Measurements from ENCODE around the gene NCAPD3.
"Not testable (repeated sequence)": the region's sequence is repeated elsewhere in the genome, so short reads cannot be mapped to it uniquely, and the experiment has no call there.

NCAPD3 gene

DNA sequence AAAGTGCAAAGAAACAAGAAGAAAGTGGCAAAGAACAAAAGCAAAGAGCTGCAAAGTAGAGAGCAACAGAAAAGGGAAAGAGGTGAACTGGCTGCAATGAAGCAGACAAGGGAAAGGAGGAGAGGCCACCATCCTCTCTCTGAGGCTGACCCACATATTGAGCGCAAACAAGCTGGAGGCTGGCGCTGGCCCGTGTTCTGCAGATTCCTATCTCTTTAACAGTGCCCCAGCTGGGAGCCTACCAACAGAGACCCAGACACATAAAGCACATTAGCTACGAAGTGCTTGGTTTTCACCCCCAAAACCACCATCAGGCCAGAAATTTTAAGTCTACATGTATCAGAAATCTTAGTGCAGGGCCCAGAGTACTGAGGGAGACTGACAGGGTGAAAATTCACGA is 17.6 kb downstream of the NCAPD3 start:
- Histone ChIP-seq H3K9me3 (ENCODE audit: control insufficient read depth, insufficient read depth, low read length) (no peaks in the 10 kb centered on the region), H3K9ac (ENCODE audit: low read depth, low read length) (no peak overlapping the region), H3K4me1 (ENCODE audit: control insufficient read depth, insufficient read depth, low read length) (no peaks in the 10 kb centered on the region), H3K4me3 (ENCODE audit: low read depth, low read length) (no peak overlapping the region), H3K36me3 (ENCODE audit: control insufficient read depth, insufficient read depth, low read length) (peaks cover 31% of the 10 kb centered on the region), H3K27me3 (ENCODE audit: control insufficient read depth, insufficient read depth, low read length) (no peaks in the 10 kb centered on the region)

- H3K36me3 ChIP-seq (ENCODE audit: control insufficient read depth, insufficient read depth, low read length) = peaks cover 31% of the 10 kb centered on the region
- H3K4me1 ChIP-seq (ENCODE audit: control insufficient read depth, insufficient read depth, low read length) = no peaks in the 10 kb centered on the region
- no peak overlapping the region for H3K9ac ChIP-seq (ENCODE audit: low read depth, low read length)
- H3K4me3 ChIP-seq (ENCODE audit: low read depth, low read length) = no peak overlapping the region
- H3K27me3 ChIP-seq (ENCODE audit: control insufficient read depth, insufficient read depth, low read length) = no peaks in the 10 kb centered on the region
- H3K9me3 ChIP-seq (ENCODE audit: control insufficient read depth, insufficient read depth, low read length) = no peaks in the 10 kb centered on the region
Measured at GRCh38 chr11:134205729-134206128, 18.0 kb downstream of the NCAPD3 start.

GRCh38 chr11:134202661-134203060 is 21.1 kb downstream of the NCAPD3 start:
- no peaks in the 10 kb centered on the region for H3K4me1 ChIP-seq (ENCODE audit: control insufficient read depth, insufficient read depth, low read length)
- no peaks in the 10 kb centered on the region for H3K27me3 ChIP-seq (ENCODE audit: control insufficient read depth, insufficient read depth, low read length)
- H3K36me3 ChIP-seq (ENCODE audit: control insufficient read depth, insufficient read depth, low read length) = peaks cover 20% of the 10 kb centered on the region
- H3K4me3 ChIP-seq (ENCODE audit: low read depth, low read length) = no peak overlapping the region
- no peaks in the 10 kb centered on the region for H3K9me3 ChIP-seq (ENCODE audit: control insufficient read depth, insufficient read depth, low read length)
- no peak overlapping the region for H3K9ac ChIP-seq (ENCODE audit: low read depth, low read length)

DNA sequence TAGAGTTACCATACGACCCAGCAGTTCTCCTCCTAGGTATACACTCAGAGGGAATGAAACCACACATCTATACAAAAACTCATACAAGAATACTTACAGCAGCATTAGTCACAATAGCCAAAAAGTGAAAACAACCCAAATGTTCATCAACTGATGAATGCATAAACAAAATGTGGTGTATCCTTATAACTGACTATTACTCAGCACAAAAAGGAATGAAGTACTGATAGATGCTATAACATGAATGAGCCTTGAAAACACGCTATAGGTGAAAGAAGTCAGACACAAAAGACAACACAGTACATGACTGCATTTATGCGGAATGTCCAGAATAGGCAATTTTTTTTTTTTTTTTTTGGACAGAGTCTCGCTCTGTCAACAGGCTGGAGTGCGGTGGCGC is 23.1 kb downstream of the NCAPD3 start:
- Histone ChIP-seq H3K27me3 (ENCODE audit: control insufficient read depth, insufficient read depth, low read length) (no peaks in the 10 kb centered on the region), H3K36me3 (ENCODE audit: control insufficient read depth, insufficient read depth, low read length) (peaks cover 8% of the 10 kb centered on the region), H3K9me3 (ENCODE audit: control insufficient read depth, insufficient read depth, low read length) (no peaks in the 10 kb centered on the region), H3K9ac (ENCODE audit: low read depth, low read length) (no peak overlapping the region), H3K4me3 (ENCODE audit: low read depth, low read length) (no peak overlapping the region), H3K4me1 (ENCODE audit: control insufficient read depth, insufficient read depth, low read length) (no peaks in the 10 kb centered on the region)

DNA sequence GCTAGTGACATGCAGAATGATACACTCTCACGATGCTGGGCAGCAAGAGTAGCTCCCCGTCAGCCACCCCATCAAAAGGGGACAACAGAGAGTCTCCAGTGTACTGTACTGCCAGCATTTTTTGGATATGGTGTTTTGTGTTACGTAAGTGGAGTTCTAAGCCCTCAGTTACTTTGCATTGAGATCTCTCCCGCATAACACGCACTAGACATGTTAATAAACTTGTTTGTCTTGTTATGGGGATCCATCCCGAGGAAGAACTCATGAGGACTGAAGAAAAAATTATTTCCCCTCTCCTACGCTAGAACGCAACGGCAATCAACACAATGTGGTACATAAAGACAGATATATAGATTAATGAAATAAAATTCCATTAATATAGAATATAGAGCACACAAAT is 24.2 kb downstream of the NCAPD3 start:
- Histone ChIP-seq H3K4me3 (ENCODE audit: low read depth, low read length) (no peak overlapping the region), H3K4me1 (ENCODE audit: control insufficient read depth, insufficient read depth, low read length) (no peaks in the 10 kb centered on the region), H3K9ac (ENCODE audit: low read depth, low read length) (no peak overlapping the region), H3K27me3 (ENCODE audit: control insufficient read depth, insufficient read depth, low read length) (no peaks in the 10 kb centered on the region), H3K36me3 (ENCODE audit: control insufficient read depth, insufficient read depth, low read length) (peaks cover 7% of the 10 kb centered on the region), H3K9me3 (ENCODE audit: control insufficient read depth, insufficient read depth, low read length) (no peaks in the 10 kb centered on the region)

DNA sequence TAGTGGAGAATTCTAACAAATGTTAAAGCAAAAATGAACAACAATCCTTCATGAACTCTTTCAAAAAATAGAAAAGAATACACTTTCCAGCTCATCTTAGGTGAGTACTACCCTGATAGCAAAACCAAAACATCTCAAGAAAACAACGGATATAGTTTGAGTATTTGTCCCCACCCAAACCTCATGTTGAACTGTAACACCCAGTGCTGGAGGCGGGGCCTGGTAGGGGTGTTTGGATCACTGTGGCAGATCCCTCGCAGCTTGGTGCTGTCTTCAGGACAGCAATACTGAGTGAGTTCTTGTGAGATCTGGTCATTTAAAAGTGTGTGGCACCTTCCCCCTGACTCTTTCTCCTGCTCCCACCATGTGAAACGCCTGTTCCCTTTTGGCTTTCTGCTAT is 27.0 kb downstream of the NCAPD3 start:
- Histone ChIP-seq H3K9ac (ENCODE audit: low read depth, low read length) (no peak overlapping the region), H3K27me3 (ENCODE audit: control insufficient read depth, insufficient read depth, low read length) (no peaks in the 10 kb centered on the region), H3K36me3 (ENCODE audit: control insufficient read depth, insufficient read depth, low read length) (peaks cover 16% of the 10 kb centered on the region), H3K9me3 (ENCODE audit: control insufficient read depth, insufficient read depth, low read length) (no peaks in the 10 kb centered on the region), H3K4me1 (ENCODE audit: control insufficient read depth, insufficient read depth, low read length) (no peaks in the 10 kb centered on the region), H3K4me3 (ENCODE audit: low read depth, low read length) (no peak overlapping the region)

GRCh38 chr11:134188092-134188491 is 35.7 kb downstream of the NCAPD3 start:
- not testable (repeated sequence) for H3K4me1 ChIP-seq (ENCODE audit: control insufficient read depth, insufficient read depth, low read length); H3K9me3 ChIP-seq (ENCODE audit: control insufficient read depth, insufficient read depth, low read length); H3K27me3 ChIP-seq (ENCODE audit: control insufficient read depth, insufficient read depth, low read length); H3K4me3 ChIP-seq (ENCODE audit: low read depth, low read length); H3K9ac ChIP-seq (ENCODE audit: low read depth, low read length)
- peaks cover 45% of the 10 kb centered on the region for H3K36me3 ChIP-seq (ENCODE audit: control insufficient read depth, insufficient read depth, low read length)

DNA sequence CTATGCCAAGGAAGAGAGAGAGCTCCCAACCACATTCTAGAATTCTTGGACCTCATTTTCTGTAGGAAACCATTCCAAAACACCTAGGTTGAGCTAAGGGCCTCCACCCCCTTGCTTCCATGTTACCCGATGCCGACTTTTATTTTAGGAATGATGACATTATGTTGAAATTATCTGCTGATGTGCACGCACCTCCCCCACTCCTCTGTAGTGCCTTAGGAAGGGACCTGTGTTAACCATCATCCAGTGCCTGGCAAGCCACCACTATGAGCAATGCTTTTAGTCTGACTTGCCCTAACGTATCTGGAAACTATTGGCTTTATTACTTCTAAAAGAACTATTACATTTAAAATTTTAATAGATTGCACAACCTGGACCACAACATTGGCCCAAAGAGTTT is 42.1 kb downstream of the NCAPD3 start:
- Histone ChIP-seq H3K4me1 (ENCODE audit: control insufficient read depth, insufficient read depth, low read length) (no peaks in the 10 kb centered on the region), H3K27me3 (ENCODE audit: control insufficient read depth, insufficient read depth, low read length) (no peaks in the 10 kb centered on the region), H3K4me3 (ENCODE audit: low read depth, low read length) (no peak overlapping the region), H3K36me3 (ENCODE audit: control insufficient read depth, insufficient read depth, low read length) (peaks cover 35% of the 10 kb centered on the region), H3K9me3 (ENCODE audit: control insufficient read depth, insufficient read depth, low read length) (no peaks in the 10 kb centered on the region), H3K9ac (ENCODE audit: low read depth, low read length) (no peak overlapping the region)

- Histone ChIP-seq H3K9ac (ENCODE audit: low read depth, low read length) (no peak overlapping the region), H3K4me1 (ENCODE audit: control insufficient read depth, insufficient read depth, low read length) (no peaks in the 10 kb centered on the region), H3K36me3 (ENCODE audit: control insufficient read depth, insufficient read depth, low read length) (peaks cover 45% of the 10 kb centered on the region)
Measured at GRCh38 chr11:134178032-134178674, 45.6 kb downstream of the NCAPD3 start.

GRCh38 chr11:134176284-134176683 is 47.5 kb downstream of the NCAPD3 start:
- Histone ChIP-seq H3K4me3 (ENCODE audit: low read depth, low read length) (no peak overlapping the region), H3K9ac (ENCODE audit: low read depth, low read length) (no peak overlapping the region), H3K4me1 (ENCODE audit: control insufficient read depth, insufficient read depth, low read length) (no peaks in the 10 kb centered on the region), H3K36me3 (ENCODE audit: control insufficient read depth, insufficient read depth, low read length) (peaks cover 61% of the 10 kb centered on the region), H3K27me3 (ENCODE audit: control insufficient read depth, insufficient read depth, low read length) (no peaks in the 10 kb centered on the region), H3K9me3 (ENCODE audit: control insufficient read depth, insufficient read depth, low read length) (peaks cover 10% of the 10 kb centered on the region)

More at GRCh38 chr11:134178032-134178674, 45.6 kb downstream of the NCAPD3 start:
- Histone ChIP-seq H3K27me3 (ENCODE audit: control insufficient read depth, insufficient read depth, low read length) (no peaks in the 10 kb centered on the region), H3K9me3 (ENCODE audit: control insufficient read depth, insufficient read depth, low read length) (no peaks in the 10 kb centered on the region), H3K4me3 (ENCODE audit: low read depth, low read length) (no peak overlapping the region)

DNA sequence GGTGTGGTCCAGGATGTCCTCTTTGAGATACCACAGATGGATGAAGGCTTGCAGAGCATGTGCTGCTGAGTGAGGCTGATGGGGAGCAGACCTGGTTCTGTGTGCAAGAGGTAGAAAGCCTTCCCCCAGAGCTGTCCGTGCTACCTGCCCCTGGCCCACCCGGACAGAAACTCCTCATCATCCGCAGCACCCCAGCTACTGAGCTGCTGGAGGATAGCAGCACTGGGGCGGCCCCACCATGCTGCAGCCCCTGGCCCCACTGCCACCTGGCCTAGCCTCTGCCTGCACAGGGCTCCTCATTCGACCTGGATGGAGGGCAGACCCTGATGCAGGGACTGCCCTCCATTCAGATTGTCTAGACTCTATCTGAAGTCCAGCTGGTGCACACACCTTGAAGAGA is 50.5 kb downstream of the NCAPD3 start:
- Histone ChIP-seq H3K36me3 (ENCODE audit: control insufficient read depth, insufficient read depth, low read length) (peaks cover 69% of the 10 kb centered on the region), H3K4me3 (ENCODE audit: low read depth, low read length) (no peak overlapping the region), H3K9ac (ENCODE audit: low read depth, low read length) (no peak overlapping the region), H3K27me3 (ENCODE audit: control insufficient read depth, insufficient read depth, low read length) (no peaks in the 10 kb centered on the region), H3K4me1 (ENCODE audit: control insufficient read depth, insufficient read depth, low read length) (no peaks in the 10 kb centered on the region), H3K9me3 (ENCODE audit: control insufficient read depth, insufficient read depth, low read length) (peaks cover 36% of the 10 kb centered on the region)

GRCh38 chr11:134171951-134172350 is 51.8 kb downstream of the NCAPD3 start:
- no peak overlapping the region for H3K4me3 ChIP-seq (ENCODE audit: low read depth, low read length)
- H3K27me3 ChIP-seq (ENCODE audit: control insufficient read depth, insufficient read depth, low read length) = no peaks in the 10 kb centered on the region
- peaks cover 75% of the 10 kb centered on the region for H3K36me3 ChIP-seq (ENCODE audit: control insufficient read depth, insufficient read depth, low read length)
- no peaks in the 10 kb centered on the region for H3K4me1 ChIP-seq (ENCODE audit: control insufficient read depth, insufficient read depth, low read length)
- H3K9me3 ChIP-seq (ENCODE audit: control insufficient read depth, insufficient read depth, low read length) = peaks cover 42% of the 10 kb centered on the region
- H3K9ac ChIP-seq (ENCODE audit: low read depth, low read length) = no peak overlapping the region
